Stimulated activated CD8-positive, alpha-beta memory T cell treated with anti-CD3 and anti-CD28 coated beads, Interleukin-7, amount 100 ng/mL, for 48 hours (primary cell): ENCODE measurements around the gene WFIKKN1.

Source experiments
- DNase-seq, 2 donors: peaks; one replicate each; pipeline ENCODE4 v3.0.0-alpha.2; 2020; ENCODE audit warnings: low read depth in 1 of 2; ENCODE audit errors: extremely low read depth in 1 of 2

Gene WFIKKN1

DNA sequence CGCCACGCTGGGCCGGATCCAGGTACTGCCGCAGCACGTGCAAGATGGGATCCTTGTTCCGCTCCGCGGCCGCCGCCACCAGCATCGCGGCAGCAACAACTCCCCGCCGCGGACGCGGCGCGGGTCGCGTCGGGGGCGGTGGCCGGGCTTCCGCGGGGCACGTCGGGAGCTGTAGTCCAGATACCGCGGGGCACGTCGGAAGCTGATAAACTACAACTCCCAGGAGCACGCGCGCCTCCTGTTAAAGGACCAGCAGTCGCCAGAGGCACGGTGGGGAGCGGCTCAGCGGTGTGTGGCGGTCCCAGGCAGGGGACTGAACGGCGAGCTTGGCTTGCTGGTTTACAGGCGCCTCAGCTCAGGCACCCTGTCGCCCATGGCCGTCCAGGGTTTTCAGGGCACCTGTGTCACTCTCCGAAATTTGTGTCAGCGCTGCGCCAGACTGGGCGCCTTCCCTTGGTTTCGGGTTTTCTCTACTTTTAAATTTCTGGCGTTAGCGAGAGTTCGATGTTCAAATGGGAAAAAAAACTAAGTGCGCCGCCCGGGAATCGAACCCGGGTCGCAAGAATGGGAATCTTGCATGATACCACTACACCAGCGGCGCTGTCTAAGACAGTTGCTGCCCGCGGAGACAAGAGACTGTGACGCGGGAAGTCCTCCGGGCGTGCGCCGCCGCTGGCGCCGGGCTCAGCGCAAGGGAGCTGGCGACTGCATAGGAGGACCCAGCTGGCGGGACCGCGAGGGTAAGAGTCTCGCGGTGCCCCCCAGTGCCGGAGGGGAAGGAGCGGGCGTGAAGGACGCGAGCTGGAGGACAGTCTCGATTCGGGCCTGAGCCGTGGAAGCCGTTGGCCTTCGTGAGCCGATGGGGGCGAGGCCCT, 5.7 kb downstream of the WFIKKN1 start, which contains the start of gene METTL26:
Gene METTL26 (minus strand): TSS at position 100 of the 875 bp plus-strand sequence. CDS start 15 bp downstream, at position 85.
- DNase-seq, result peak; percentile 77 to 88

DNA sequence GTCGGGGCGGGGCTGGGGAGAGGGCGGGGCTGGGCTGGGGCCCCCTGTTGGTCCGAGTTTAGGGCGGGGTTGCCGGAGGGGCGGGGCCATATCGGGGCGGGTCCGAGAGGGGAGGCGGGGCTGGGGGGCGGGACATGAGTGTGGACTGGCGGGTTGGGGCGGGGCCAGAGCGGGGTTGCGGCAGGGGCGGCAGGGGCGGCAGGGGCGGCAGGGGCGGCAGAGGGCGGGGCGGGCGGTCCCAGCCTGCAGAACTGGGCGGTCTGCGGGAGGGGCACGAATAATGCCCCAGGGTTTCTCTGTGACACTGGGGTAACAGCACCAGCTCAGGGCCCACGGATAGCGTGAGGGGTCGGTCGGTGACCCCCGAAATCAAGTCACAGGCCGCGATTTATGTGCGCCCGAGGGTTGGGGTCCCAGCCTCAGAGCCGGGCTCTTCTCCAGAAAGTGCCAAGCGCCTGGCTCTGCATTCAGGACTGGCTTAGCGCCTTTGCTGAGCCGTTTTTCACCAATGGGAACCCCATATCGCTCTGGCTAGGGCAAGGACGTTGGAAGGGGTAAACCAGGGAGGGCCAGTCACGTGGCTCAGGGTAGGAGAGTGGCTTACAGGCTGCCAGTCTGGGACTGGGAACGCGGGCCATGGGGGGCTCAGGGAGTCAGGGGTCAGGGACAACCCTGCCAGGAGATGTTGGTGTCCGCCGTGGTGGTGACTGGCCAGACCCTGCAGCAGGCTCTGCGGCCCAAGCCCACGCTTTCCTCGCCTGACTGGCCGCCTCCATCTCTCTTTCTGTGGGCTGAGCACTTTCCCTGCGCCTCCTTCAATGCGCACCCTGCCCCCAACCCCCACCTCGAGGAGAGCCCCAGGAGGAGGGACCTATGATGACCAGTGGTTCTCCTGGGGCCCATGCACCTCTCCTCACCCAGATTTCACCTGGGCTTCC, 6.6 kb downstream of the WFIKKN1 start:
- peak; percentile 74 to 78 for DNase-seq

DNA sequence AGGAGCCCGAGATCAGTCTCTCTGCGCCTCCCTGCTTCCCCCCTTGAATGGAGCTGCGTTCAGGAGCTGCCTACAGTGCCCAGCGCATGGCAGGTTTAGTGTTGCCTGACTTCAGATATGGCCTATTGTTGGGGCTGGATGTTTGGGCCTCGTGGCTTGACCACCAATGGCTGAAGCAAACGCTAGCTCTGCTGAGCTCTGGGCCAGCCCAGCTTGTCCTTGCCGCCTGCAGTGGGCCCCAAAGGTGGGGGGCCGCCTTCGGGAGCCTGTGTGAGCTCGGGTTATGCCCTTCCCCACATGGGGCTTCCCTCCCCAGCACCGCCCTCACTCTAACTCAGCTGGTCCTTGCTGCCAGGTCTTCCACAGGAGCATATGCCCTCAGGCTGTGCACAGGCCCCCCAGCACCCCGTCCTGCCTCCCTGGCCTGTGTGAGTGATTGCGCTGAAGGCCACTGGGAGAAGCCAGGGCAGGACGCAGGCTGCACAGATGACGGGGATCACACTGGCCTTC, 7.3 kb downstream of the WFIKKN1 start:
- no peak for DNase-seq

DNA sequence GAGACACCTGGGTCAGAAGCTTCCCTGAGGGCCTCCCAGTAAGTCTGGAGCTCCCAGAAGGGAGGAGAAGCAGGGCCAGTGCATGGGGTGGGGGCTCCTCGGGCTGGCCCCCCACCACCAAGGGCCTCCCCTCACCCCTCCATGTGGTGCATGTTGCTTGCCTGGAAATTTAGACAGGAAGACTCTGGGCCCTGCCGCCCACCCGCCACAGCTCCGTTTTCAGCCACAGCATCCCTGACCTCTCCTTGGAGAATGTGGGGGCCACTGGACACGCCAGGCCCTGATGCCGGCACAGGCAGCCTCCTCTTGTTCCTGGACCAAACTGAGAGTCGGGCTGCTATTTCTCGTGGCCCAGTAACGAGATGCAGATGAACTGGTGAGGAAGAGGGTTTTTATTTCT, 8.1 kb downstream of the WFIKKN1 start:
- no peak for DNase-seq

DNA sequence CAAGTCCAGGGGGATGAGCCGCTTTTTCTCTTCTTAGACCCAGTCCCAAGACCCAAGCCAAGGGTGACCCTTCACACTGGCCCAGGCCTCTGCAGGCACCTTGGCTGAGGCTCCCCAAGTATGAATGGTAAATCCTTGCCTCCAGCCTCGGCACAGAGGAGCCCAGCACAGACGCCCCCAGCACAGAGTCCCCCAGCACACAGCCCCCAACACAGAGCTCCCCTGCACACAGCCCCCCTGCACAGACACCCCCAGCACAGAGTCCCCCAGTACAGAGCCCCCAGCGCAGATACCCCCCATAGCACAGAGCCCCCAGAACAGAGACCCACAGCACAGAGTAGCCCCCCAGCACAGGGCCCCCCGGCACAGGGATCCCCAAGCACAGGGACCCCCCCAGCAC, 9.8 kb downstream of the WFIKKN1 start:
- DNase-seq, result no peak

DNA sequence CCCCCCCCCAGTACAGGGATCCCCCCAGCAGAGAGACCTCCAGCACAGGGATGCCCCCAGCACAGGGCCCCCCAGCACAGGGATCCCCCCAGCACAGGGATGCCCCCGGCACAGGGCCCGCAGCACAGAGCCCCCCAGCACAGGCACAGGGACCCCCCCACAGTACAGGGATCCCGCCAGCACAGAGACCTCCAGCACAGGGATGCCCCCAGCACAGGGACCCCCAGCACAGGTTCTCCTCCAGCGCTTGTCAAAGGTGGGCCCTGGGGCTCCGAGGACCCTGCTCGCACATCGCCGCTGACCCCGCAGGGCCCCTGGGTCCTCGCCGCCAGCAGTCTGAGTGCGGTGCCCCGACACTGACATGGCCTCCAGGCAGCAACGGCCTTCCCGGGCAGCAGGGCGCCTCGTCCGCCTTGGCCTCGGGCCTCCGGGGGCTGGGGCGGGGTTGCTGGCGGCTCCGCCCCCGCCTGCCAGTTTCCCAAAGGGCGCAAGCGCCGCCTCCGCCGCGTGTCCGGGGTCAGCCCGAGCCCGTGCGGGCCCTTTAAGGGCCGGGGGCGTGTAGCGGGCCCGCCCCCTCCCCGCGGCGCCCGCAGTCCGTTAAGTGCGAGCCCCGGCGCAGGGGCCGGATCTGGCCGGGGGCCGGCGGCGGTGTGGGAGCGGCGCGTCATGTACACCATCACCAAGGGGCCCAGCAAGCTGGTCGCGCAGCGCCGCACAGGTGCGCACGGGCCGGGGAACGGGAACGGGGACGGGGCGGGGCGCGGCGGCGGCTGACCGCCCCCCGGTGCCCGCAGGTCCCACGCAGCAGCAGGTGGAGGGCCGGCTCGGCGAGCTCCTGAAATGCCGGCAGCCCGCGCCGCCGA, 10.8 kb downstream of the WFIKKN1 start, which contains the start of gene MCRIP2:
Gene MCRIP2 (plus strand): TSS at position 503 of the 863 bp plus-strand sequence. CDS start 164 bp downstream, at position 667.
- peak; percentile 72 to 74 for DNase-seq

DNA sequence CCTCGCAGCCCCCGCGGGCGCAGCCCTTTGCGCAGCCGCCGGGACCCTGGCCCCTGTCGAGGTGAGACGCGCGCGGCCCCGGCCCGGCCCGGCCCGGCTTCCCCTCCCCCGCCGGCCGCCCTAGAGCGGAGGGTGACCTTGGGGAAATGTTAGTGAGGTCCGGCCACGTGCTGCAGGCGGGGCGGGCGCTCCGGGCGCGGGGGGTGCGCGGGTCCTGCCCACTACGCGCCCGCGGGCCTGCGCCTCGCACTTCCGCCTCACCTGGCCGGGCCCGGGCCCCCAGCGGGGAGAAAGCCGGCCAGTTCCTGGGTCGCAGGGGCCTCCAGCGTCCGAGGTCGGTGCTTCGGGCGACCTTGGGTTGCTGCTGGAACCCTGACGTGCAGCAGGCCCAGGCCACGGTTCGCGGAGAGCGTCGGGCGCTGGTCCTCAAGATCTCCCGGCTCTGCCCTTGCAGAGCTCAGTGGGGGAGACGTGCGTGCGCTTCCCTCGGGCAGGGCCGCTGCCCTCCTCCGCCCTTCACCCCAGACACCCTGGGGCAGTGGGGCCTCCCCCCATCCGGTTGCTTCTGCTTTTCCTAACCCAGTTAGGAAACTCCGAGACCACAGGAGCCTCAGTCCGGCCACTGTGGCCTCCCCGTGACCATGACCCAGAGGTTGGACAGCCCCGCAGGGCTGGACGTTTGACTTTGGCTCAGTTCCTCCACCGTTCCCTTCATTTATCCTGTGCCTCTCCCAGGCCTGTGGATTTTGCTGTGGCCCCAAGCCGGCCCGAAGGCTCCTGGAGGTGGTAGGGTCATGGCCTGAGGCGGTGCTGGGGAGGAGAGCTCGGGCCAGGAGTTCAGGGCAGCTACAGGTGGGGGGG, 11.6 kb downstream of the WFIKKN1 start:
- peak in 1 of 2 donors; percentile 37 for DNase-seq

DNA sequence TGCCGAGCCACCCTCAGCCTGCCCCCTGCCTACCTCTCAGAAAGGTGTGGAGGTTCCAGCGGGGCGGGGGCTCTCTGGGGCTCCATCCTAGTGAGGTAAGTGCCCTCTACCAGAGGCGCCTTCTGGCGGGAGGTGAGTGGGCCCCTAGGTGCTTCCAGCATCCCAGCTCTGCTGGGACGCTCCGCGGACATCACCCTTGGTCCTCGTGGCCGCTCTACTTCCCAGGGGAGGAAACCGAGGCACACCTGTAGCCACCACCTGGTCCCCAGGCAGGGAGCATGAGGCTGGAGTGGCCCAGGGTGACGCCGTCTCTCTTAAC, 12.2 kb downstream of the WFIKKN1 start:
- no peak for DNase-seq

DNA sequence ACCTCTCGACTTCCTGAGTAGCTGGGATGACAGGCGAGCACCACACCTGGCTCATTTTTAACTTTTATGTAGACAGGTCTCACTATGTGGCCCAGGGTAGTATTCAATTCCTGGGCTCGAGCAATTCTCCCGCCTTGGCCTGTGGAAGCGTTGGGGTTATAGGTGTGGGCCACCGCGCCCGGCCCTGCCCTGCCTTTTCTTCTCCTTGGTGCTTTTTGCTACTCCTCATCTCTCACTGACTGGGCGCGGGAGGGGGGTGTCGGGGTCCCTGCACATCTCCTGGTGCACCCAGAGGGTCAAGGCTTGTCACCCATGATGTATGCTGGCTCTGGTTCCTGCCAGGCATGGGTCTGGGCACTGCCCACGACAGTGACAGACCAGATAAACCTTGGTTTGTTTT, 13.8 kb downstream of the WFIKKN1 start:
- DNase-seq, result no peak

DNA sequence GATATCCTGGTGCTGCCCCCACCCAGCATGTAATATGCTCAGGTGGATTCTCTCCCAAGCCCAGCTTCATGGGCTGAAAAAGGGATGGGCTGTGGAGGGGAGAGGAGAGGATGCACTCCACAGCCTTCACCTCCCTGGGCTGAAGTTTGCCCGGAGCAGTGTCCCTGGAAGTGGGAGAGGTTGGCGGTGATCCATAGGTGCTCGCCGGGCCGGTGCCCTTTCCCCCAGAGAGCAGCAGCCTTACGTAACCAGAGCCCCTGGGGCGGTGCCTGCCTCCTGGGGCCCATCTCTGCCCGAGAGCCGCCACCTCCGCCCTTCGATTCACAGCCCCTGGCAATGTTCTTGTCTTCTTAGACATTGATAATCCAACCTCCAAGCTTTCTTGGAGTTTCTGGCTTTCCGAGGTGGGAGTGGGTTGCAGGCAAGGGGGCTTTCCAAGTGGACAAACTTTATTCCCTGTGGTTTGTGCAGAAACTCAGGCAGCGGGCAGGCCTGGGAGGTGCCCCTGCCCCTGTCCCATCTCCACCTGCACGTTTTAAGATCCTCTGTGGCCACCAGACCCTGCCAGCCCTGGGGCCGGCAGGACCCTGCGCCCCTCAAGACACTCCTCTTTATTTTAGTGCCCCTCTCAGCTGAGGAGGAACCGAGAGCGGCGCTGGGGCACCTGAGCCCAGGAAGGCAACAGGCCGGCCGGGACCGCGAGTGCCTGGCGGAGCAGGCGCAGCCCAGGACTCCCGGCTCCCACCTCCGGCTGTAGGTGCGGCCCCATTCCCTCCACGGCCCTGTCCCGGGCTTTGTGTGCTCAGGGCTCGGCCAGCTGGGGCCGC, 15.3 kb downstream of the WFIKKN1 start:
- no peak for DNase-seq

DNA sequence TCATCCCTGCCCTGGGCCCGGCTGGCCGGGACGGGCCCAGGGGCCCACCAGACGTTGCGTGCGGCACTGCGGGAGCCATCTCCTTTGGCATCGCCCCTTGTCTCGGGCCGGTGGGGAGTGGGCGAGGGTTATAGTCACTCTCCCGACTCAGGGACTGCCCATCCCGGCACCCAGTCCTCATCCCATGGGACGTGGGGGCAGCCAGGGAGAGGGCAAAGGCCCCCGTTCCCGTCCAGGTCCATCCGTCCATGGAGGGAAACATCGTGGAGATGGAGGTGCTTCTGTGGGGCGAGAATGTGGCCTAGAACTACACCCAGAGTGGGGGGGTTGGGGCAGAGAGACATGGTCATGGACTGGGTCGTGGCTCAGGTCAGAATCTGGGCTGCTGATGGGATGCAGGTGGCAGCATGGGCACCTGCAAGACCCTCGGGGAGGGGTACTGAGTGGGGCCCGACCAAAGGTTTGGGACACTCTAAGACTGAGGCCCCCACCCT, 15.9 kb downstream of the WFIKKN1 start:
- DNase-seq, result no peak

DNA sequence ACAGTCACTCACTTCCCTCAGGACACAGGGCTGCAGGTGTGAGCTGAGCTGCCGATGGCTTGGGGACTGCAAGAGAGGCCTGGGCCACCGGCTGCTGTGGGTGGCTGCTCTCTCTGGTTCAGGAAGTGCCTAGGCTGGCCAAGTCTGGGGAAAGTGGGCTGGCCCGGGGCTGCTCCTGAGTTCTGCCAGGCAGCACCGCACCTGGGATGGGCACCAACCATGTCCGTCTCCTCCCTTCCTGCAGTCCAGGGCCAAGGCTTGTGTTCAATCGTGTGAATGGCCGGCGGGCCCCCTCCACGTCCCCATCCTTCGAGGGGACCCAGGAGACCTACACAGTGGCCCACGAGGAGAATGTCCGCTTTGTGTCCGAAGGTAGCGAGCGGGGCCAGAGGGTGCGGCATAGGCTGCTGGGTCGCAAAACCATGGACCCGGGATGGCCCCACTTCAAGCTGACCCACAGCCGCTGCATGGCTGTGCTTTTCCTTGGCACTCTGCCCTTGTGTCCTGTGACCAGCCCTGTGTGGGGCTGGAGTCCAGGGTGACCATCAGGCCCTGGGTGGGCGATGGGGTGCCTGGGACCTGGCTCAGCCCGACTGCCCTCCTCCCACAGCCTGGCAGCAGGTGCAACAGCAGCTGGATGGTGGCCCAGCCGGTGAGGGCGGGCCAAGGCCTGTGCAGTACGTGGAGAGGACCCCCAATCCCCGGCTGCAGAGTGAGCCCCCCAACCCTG, 16.6 kb downstream of the WFIKKN1 start:
- no peak for DNase-seq

DNA sequence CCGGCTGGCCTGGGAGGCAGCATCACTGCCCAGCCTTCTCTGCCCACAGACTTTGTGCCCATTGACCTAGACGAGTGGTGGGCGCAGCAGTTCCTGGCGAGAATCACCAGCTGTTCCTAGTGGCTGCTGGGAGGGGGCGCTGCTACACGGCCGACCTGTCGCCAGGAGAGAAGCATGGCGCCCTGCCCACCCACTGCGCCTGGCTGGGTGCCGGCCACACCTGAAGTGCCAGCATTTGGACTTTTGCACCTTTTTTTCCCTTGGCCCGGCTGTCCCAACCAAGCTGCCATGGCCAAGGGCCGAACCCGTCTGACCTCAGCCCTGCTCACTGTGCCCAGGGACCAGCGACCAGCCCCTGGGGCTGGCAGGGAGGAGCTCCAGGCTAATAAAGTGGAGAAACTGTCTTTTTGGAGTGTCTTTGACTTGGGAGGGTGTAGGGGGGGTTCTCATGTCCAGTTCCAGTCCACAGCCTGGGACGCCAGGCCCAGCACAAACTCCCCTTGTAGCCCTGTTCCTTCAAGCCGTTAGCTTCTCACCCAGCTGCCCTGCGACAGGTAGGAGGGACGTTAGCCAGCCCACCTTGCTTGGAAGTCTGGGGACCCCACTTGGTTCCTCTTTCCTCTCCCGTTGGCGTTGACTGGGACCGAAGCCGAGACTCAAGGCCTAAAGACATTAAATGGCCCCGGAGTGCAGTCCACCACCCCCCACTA, 17.4 kb downstream of the WFIKKN1 start:
- DNase-seq, result no peak

DNA sequence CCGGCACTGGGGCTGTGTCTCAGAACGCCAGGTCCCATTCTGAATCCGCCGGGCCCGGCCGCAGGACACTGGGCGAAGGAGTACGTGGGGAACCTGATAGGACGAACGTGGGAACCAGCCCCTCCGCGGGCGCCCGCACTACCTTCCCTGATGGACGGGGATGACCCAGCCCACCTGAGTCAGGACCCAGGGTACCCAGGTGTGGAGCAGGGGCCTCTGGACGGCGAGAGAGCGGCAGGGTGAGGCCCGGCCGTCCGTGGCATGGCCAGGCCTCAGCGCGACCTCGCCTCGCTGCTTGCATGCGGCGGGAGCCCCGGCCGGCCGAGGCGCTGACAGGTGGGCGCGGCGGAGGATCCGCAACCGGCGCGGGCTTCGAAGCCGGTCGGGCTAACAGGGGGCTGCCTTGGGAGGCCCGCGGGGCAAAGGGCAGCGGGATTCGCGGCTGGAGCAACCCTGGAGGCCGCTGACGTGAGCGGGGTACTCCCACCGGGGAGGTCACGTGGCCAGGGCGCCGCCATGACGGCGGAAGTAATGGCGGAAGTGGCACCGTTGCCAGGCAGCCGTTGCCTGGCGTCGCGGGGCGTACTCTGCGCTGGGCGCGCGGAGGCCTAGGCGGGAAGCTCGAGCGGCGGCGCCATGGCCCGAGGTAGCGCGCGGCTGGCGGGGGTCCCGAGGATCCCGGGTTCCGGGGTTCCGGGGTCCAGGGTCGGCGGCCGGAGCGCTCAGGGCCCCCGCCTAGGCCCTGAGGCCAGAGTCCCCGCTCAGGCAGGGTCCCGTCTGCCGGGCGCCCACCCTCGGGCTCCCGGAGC, 18.2 kb downstream of the WFIKKN1 start, which contains the start of gene WDR90:
Gene WDR90 (plus strand): TSS at position 585 of the 809 bp plus-strand sequence. CDS start 52 bp downstream, at position 637.
- DNase-seq, result peak; percentile 82 to 92

DNA sequence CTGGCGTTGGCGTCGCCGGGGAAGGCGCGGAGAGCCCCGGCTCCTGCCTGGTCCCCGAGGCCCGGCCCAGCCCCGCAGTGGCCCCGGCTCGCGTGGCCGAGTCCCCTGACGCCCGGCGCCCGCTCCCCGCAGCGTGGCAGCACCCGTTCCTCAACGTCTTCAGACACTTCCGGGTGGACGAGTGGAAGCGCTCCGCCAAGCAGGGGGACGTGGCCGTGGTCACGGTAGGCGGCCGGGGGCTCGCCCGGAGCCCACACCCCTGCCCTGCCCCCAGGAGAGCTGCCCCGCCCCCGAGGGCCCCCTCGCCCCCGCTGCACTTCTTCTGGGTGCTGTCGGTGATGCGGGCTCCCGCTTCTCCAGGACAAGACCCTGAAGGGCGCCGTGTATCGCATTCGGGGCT, 18.8 kb downstream of the WFIKKN1 start:
- DNase-seq, result no peak

DNA sequence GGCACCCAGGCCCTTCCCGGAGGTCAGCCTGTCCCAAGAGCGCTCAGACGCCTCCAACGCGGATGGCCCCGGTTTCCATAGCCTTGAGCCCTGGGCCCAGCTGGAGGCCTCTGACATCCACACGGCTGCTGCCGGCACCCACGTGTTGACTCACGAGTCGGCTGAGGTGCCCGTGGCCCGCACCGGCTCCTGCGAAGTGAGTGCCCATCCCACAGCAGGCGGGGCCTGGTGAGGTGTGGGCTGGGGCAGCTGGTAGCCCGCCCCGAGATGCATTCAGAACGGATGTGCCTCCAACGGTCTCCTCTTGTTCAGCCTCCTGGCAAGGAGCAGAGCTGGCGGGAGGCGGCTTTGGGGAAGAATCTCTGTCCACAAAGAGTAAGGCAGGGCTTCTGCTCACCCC, 21.1 kb downstream of the WFIKKN1 start:
- DNase-seq, result no peak
